ENCODE results near the gene PSME4.

Gene PSME4

GRCh38 chr2:53970724-53971602 lies at the start of gene PSME4:
Gene PSME4, minus strand, starts transcription at chr2:53970993. Its CDS starts 209 bp downstream, at chr2:53970784.
- Mint-ChIP-seq H3K36me3 (ENCODE audit: low read depth) (peaks cover 33% of the 10 kb centered on the region), H3K4me1 (peaks cover 34% of the 10 kb centered on the region), H3K27ac (peak within 1 kb of the TSS; percentile 97 to 100 (median 98)), H3K4me3 (peak within 1 kb of the TSS; percentile 90 to 97 (median 94)), H3K9me3 (no peaks in the 10 kb centered on the region), H3K27me3 (ENCODE audit: low read depth) (no peaks in the 10 kb centered on the region)
- no peak for TF ChIP-seq CTCF (IDR thresholded peaks at IDR 0.05; ENCODE audit: unreplicated experiment in 3 of 3)

GRCh38 chr2:54015798-54016699 lies 45.3 kb upstream of the PSME4 start:
- TF ChIP-seq CTCF (IDR thresholded peaks at IDR 0.05; ENCODE audit: unreplicated experiment in 3 of 3): no peak
- peak overlapping the region in 1 of 3 experiments; percentile 50 for H3K27ac Mint-ChIP-seq
- H3K4me3 Mint-ChIP-seq: no peak overlapping the region
- H3K36me3 Mint-ChIP-seq (ENCODE audit: low read depth): peaks cover 12% of the 10 kb centered on the region
- peaks cover 3% of the 10 kb centered on the region for H3K9me3 Mint-ChIP-seq
- no peaks in the 10 kb centered on the region for H3K27me3 Mint-ChIP-seq (ENCODE audit: low read depth)
- peaks cover 5% of the 10 kb centered on the region for H3K4me1 Mint-ChIP-seq

GRCh38 chr2:54013996-54014395 lies 43.2 kb upstream of the PSME4 start:
- Mint-ChIP-seq H3K27me3 (ENCODE audit: low read depth) (no peaks in the 10 kb centered on the region), H3K4me3 (no peak overlapping the region), H3K4me1 (peaks cover 5% of the 10 kb centered on the region), H3K9me3 (no peaks in the 10 kb centered on the region), H3K27ac (no peak overlapping the region), H3K36me3 (ENCODE audit: low read depth) (peaks cover 7% of the 10 kb centered on the region)
- no peak for TF ChIP-seq CTCF (IDR thresholded peaks at IDR 0.05; ENCODE audit: unreplicated experiment in 3 of 3)

GRCh38 chr2:54012538-54013141 lies 41.8 kb upstream of the PSME4 start:
- Mint-ChIP-seq H3K27ac (no peak overlapping the region), H3K9me3 (no peaks in the 10 kb centered on the region), H3K4me3 (no peak overlapping the region), H3K27me3 (ENCODE audit: low read depth) (no peaks in the 10 kb centered on the region), H3K4me1 (peaks cover 5% of the 10 kb centered on the region), H3K36me3 (ENCODE audit: low read depth) (peaks cover 6% of the 10 kb centered on the region)
- no peak for TF ChIP-seq CTCF (IDR thresholded peaks at IDR 0.05; ENCODE audit: unreplicated experiment in 3 of 3)

- H3K27me3 Mint-ChIP-seq (ENCODE audit: low read depth): no peaks in the 10 kb centered on the region
- no peak overlapping the region for H3K27ac Mint-ChIP-seq
- no peaks in the 10 kb centered on the region for H3K4me1 Mint-ChIP-seq
- H3K36me3 Mint-ChIP-seq (ENCODE audit: low read depth): no peaks in the 10 kb centered on the region
- no peak overlapping the region for H3K4me3 Mint-ChIP-seq
- no peak for TF ChIP-seq CTCF (IDR thresholded peaks at IDR 0.05; ENCODE audit: unreplicated experiment in 3 of 3)
- H3K9me3 Mint-ChIP-seq: no peaks in the 10 kb centered on the region
These were observed 38.8 kb upstream of the PSME4 start for GRCh38 chr2:54009549-54009948.
